ENCODE data around the gene CDK5RAP1.

CDK5RAP1 gene

DNA sequence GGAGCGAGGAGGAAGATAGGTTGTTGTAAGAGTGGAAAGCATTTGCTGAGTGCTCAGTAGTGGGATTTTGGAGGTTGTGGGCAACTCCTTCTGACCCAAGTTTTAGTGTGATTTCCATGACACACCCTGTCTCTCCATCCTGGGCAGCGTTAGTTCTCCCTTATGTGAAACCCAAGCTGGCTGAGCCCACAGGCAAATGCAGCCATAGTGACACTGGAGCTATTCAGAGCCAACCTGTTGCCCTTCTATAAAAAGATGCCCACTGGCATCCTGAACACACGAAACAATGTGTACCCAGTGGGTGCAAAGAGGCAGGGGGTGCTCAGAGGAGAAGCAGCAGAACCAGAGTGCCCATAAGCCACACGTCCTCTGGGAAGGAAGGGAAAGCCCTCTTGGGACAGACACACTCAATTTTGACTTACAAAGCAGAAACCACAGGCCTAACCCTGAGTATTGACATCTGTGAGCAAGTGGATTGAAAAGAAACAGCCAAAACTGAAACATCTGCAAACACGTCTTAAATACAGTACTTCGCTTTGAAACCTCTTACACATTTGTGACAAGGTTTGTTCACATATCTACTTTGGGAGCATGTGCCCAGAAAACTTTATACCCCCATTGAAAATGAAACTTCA, 63.7 kb downstream of the CDK5RAP1 start:
- H3K36me3 ChIP-seq (replicated peaks): no peaks in the 10 kb centered on the region
- DNase-seq: no peak
- H3K27me3 ChIP-seq (replicated peaks): no peaks in the 10 kb centered on the region
- in situ Hi-C loops (cut with HindIII; ENCODE audit: low pct_ligation_motif_present, low sequenced_read_pairs): no loop called here
- H3K4me3 ChIP-seq (ENCODE audit: low read depth, low read length): no peak overlapping the region
- no peak overlapping the region for H3K27ac ChIP-seq
- TF ChIP-seq, protein P1, sequence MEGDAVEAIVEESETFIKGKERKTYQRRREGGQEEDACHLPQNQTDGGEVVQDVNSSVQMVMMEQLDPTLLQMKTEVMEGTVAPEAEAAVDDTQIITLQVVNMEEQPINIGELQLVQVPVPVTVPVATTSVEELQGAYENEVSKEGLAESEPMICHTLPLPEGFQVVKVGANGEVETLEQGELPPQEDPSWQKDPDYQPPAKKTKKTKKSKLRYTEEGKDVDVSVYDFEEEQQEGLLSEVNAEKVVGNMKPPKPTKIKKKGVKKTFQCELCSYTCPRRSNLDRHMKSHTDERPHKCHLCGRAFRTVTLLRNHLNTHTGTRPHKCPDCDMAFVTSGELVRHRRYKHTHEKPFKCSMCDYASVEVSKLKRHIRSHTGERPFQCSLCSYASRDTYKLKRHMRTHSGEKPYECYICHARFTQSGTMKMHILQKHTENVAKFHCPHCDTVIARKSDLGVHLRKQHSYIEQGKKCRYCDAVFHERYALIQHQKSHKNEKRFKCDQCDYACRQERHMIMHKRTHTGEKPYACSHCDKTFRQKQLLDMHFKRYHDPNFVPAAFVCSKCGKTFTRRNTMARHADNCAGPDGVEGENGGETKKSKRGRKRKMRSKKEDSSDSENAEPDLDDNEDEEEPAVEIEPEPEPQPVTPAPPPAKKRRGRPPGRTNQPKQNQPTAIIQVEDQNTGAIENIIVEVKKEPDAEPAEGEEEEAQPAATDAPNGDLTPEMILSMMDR (IDR thresholded peaks at IDR 0.05; ENCODE audit: low read depth, low read length, missing control alignments): no peak

DNA sequence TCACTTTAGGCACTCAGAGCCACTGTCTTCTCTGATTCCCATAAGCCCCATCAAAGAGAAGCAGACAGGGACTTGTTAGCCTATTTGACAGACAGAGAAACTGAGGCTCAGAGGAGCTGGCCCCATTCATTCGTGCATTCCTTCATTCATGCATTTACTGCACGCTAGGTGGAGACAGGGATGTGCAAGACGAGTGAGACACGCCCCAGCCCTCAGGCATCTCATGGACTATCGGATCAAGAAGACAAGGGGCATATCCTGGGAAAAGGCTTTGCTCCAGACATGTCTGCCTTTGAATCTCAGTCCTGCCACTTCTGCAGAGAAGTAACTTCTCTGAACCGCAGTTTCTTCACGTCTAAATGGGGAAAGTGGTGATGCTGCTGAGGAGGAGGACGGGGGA, 64.2 kb downstream of the CDK5RAP1 start:
- no peak overlapping the region for H3K4me3 ChIP-seq (ENCODE audit: low read depth, low read length)
- no peaks in the 10 kb centered on the region for H3K27me3 ChIP-seq (replicated peaks)
- in situ Hi-C loops (cut with HindIII; ENCODE audit: low pct_ligation_motif_present, low sequenced_read_pairs): no loop called here
- TF ChIP-seq, protein P1 (IDR thresholded peaks at IDR 0.05; ENCODE audit: low read depth, low read length, missing control alignments): no peak
- no peak for DNase-seq
- H3K36me3 ChIP-seq (replicated peaks): no peaks in the 10 kb centered on the region
- no peak overlapping the region for H3K27ac ChIP-seq

DNA sequence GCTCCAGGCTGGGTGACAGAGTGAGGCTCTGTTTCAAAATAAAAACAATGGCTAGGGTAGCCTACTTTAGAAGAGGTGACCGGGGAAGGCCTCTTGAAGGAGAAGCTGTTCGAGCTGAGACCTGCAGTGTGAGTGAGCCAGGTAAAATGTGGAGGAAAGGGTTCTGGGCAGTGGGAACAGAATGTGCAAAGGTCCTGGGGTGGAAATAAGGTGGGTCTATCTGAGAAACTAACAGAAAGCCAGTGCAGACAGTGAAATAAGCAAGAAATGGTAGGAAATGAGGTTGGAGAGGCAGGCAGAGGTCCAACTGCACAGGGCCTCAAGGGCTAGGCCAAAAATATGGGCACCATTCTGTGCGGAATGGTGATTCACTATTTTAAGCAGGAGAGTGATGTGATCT, 64.9 kb downstream of the CDK5RAP1 start:
- no peaks in the 10 kb centered on the region for H3K27me3 ChIP-seq (replicated peaks)
- TF ChIP-seq, protein P1 (IDR thresholded peaks at IDR 0.05; ENCODE audit: low read depth, low read length, missing control alignments): no peak
- in situ Hi-C loops (cut with HindIII; ENCODE audit: low pct_ligation_motif_present, low sequenced_read_pairs): no loop called here
- H3K27ac ChIP-seq: no peak overlapping the region
- no peak for DNase-seq
- no peak overlapping the region for H3K4me3 ChIP-seq (ENCODE audit: low read depth, low read length)
- no peaks in the 10 kb centered on the region for H3K36me3 ChIP-seq (replicated peaks)

DNA sequence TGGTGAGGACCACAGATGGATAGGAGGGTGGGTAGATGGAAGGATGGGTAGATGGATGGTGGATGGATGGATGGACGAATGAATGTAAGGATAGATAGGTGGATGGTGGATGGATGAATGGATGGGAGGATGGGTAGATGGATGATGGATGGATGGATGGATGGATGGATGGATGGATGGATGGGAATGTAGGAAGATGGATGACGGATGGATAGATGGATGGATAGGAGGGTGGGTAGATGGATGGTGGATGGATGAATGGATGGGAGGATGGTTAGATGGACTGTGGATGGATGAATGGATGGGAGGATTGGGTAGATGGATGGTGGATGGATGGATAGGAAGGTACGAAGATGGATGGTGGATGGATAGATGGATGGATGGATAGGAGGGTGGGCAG, 67.2 kb downstream of the CDK5RAP1 start:
- H3K27ac ChIP-seq: no peak overlapping the region
- TF ChIP-seq, protein P1 (IDR thresholded peaks at IDR 0.05; ENCODE audit: low read depth, low read length, missing control alignments): no peak
- DNase-seq: no peak
- no peaks in the 10 kb centered on the region for H3K36me3 ChIP-seq (replicated peaks)
- in situ Hi-C loops (cut with HindIII; ENCODE audit: low pct_ligation_motif_present, low sequenced_read_pairs): no loop called here
- no peaks in the 10 kb centered on the region for H3K27me3 ChIP-seq (replicated peaks)
- H3K4me3 ChIP-seq (ENCODE audit: low read depth, low read length): no peak overlapping the region

DNA sequence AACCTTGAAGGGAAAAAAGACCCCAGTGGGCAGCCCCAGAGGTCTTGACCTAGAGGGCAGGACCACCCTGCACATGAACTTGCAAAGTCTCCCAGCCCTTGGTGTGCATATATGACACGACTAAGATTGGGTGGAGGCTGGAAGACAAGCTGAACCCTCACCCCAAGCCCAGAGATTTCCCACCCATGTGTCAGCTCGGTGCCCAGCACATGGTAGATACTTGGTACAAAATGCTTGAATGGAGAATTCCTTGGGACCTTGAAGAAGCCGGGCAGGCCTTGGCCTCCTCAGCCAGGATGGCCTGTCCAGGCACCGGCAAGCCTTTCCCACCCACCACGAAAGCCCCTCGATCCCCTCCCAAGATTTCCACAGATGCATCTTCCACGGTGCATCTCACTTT, 67.7 kb downstream of the CDK5RAP1 start:
- H3K27ac ChIP-seq: no peak overlapping the region
- DNase-seq: no peak
- no peaks in the 10 kb centered on the region for H3K36me3 ChIP-seq (replicated peaks)
- TF ChIP-seq, protein P1 (IDR thresholded peaks at IDR 0.05; ENCODE audit: low read depth, low read length, missing control alignments): no peak
- in situ Hi-C loops (cut with HindIII; ENCODE audit: low pct_ligation_motif_present, low sequenced_read_pairs): no loop called here
- H3K4me3 ChIP-seq (ENCODE audit: low read depth, low read length): no peak overlapping the region
- H3K27me3 ChIP-seq (replicated peaks): no peaks in the 10 kb centered on the region

DNA sequence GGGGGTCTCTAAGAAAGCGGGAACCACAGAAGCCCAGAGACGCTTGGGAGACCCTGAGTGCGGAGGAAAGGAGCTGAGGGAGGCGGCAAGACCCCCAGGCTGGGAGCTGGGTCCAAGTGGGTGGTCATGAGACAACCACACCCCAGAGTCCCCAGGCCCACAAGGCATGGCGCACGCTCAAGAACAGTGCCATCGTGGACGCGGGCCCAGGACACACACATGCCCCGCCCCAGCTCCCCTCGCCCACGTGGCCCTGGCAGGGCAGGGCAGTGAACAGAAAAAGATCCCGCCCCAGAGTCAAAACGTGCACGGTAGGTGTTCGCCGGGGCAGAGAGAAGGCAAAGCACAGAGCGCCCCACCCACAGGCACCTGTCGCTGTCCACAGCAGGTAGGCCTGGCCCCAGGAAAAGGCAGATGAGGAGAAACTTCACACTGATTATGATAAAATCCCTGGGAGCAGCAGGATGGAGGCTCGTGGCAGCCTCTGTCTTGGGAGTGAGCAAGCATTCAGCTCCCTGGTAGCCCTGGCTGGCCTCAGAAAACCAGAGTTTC, 68.3 kb downstream of the CDK5RAP1 start:
- in situ Hi-C loops (cut with HindIII; ENCODE audit: low pct_ligation_motif_present, low sequenced_read_pairs): no loop called here
- no peak overlapping the region for H3K27ac ChIP-seq
- H3K27me3 ChIP-seq (replicated peaks): no peaks in the 10 kb centered on the region
- no peak for DNase-seq
- TF ChIP-seq, protein P1 (IDR thresholded peaks at IDR 0.05; ENCODE audit: low read depth, low read length, missing control alignments): no peak
- H3K36me3 ChIP-seq (replicated peaks): no peaks in the 10 kb centered on the region
- no peak overlapping the region for H3K4me3 ChIP-seq (ENCODE audit: low read depth, low read length)
